SK-N-MC (cell line): ENCODE data around the gene CFC1B.
"Not testable (repeated sequence)": the region's sequence is repeated elsewhere in the genome, so short reads cannot be mapped to it uniquely, and the experiment has no call there.

Source experiments
- DNase-seq: peaks from one replicate; pipeline ENCODE4 v3.0.0-alpha.2; 2011; ENCODE audit warnings: low read depth, low spot score
- H3K27ac ChIP-seq: fragments of 200-600 bp; sonication (generic); 2 replicates; pipeline ENCODE4 v1.5.1; 2016; ENCODE audit warnings: mixed run types
- H3K36me3 ChIP-seq: fragments of 200-600 bp; sonication (generic); 2 replicates; pipeline ENCODE4 v1.6.1; 2017; ENCODE audit warnings: antibody characterized with exemption, low read length, mixed read lengths; ENCODE audit not compliant: insufficient read depth
- H3K4me3 ChIP-seq: fragments of 200-600 bp; sonication (generic); 2 replicates; pipeline ENCODE4 v1.5.1; 2016
- H3K9ac ChIP-seq: fragments of 200-600 bp; sonication (generic); 2 replicates; pipeline ENCODE4 v1.8.0; 2017; ENCODE audit warnings: mixed run types, mixed read lengths; ENCODE audit not compliant: insufficient read length
- H3K9me3 ChIP-seq: fragments of 200-600 bp; sonication (generic); 2 replicates; pipeline ENCODE4 v1.6.1; 2017; ENCODE audit warnings: low read depth, mild to moderate bottlenecking, antibody characterized with exemption, low read length, moderate library complexity, mixed read lengths

CFC1B gene

GRCh38 chr2:130520992-130521391 lies at the start of gene CFC1B:
TSS of gene CFC1B (plus strand) at chr2:130521222. CDS start at chr2:130521485, 263 bp downstream.
- not testable (repeated sequence) for H3K27ac ChIP-seq, H3K9ac ChIP-seq, DNase-seq, H3K9me3 ChIP-seq, H3K36me3 ChIP-seq, H3K4me3 ChIP-seq

GRCh38 chr2:130491073-130491472 lies 29.9 kb upstream of the CFC1B start:
- not testable (repeated sequence) for H3K27ac ChIP-seq, H3K36me3 ChIP-seq, H3K4me3 ChIP-seq, H3K9ac ChIP-seq, H3K9me3 ChIP-seq, DNase-seq

GRCh38 chr2:130509228-130509627 lies 11.8 kb upstream of the CFC1B start, which contains the start of gene POTEI:
TSS of gene POTEI (minus strand) at chr2:130509328. CDS start at chr2:130509235, 93 bp downstream.
- not testable (repeated sequence) for H3K27ac ChIP-seq, H3K9me3 ChIP-seq, H3K9ac ChIP-seq, H3K36me3 ChIP-seq, DNase-seq, H3K4me3 ChIP-seq

- not testable (repeated sequence) for H3K4me3 ChIP-seq, H3K9me3 ChIP-seq, H3K9ac ChIP-seq, DNase-seq, H3K27ac ChIP-seq, H3K36me3 ChIP-seq
Measured at GRCh38 chr2:130510807-130511746, 9.9 kb upstream of the CFC1B start.

GRCh38 chr2:130511747-130512451 lies 9.1 kb upstream of the CFC1B start:
- not testable (repeated sequence) for H3K4me3 ChIP-seq, H3K27ac ChIP-seq, H3K9ac ChIP-seq, DNase-seq, H3K36me3 ChIP-seq, H3K9me3 ChIP-seq

- not testable (repeated sequence) for H3K27ac ChIP-seq, H3K9me3 ChIP-seq, H3K4me3 ChIP-seq, H3K9ac ChIP-seq, DNase-seq, H3K36me3 ChIP-seq
Measured at GRCh38 chr2:130518516-130519106, 2.4 kb upstream of the CFC1B start.

GRCh38 chr2:130522390-130522789 lies 1.4 kb downstream of the CFC1B start:
- H3K9me3 ChIP-seq, H3K9ac ChIP-seq, DNase-seq: not testable (repeated sequence)

GRCh38 chr2:130527365-130527967 lies 6.4 kb downstream of the CFC1B start:
- not testable (repeated sequence) for H3K9ac ChIP-seq, H3K9me3 ChIP-seq, H3K27ac ChIP-seq, H3K36me3 ChIP-seq, H3K4me3 ChIP-seq, DNase-seq

More at GRCh38 chr2:130522390-130522789, 1.4 kb downstream of the CFC1B start:
- not testable (repeated sequence) for H3K4me3 ChIP-seq, H3K27ac ChIP-seq, H3K36me3 ChIP-seq

- H3K36me3 ChIP-seq, H3K27ac ChIP-seq, H3K9ac ChIP-seq, H3K9me3 ChIP-seq, DNase-seq, H3K4me3 ChIP-seq: not testable (repeated sequence)
Measured at GRCh38 chr2:130529545-130529944, 8.5 kb downstream of the CFC1B start.

- H3K27ac ChIP-seq, H3K9me3 ChIP-seq, DNase-seq, H3K4me3 ChIP-seq, H3K9ac ChIP-seq, H3K36me3 ChIP-seq: not testable (repeated sequence)
Measured at GRCh38 chr2:130530212-130530611, 9.2 kb downstream of the CFC1B start.

- H3K36me3 ChIP-seq, H3K9me3 ChIP-seq, H3K27ac ChIP-seq, H3K4me3 ChIP-seq, H3K9ac ChIP-seq, DNase-seq: not testable (repeated sequence)
Measured at GRCh38 chr2:130531225-130531624, 10.2 kb downstream of the CFC1B start.

- not testable (repeated sequence) for H3K9ac ChIP-seq, H3K27ac ChIP-seq, H3K9me3 ChIP-seq, H3K4me3 ChIP-seq, H3K36me3 ChIP-seq, DNase-seq
Measured at GRCh38 chr2:130531672-130532071, 10.7 kb downstream of the CFC1B start.

- not testable (repeated sequence) for H3K27ac ChIP-seq, H3K4me3 ChIP-seq, H3K9ac ChIP-seq, H3K9me3 ChIP-seq, H3K36me3 ChIP-seq, DNase-seq
Measured at GRCh38 chr2:130536654-130537053, 15.6 kb downstream of the CFC1B start.

GRCh38 chr2:130538271-130538670 lies 17.2 kb downstream of the CFC1B start:
- H3K27ac ChIP-seq, DNase-seq, H3K36me3 ChIP-seq, H3K4me3 ChIP-seq, H3K9me3 ChIP-seq, H3K9ac ChIP-seq: not testable (repeated sequence)
